Stimulated activated naive B cell treated with anti-CD40 and anti-IgM and Interleukin-4, amounts not matched to agents 10 μg/mL and 1 μg/mL and 100 μg/mL, for 72 hours (primary cell): ENCODE data around the gene DENND1A.

Experiments
- ATAC-seq, 2 donors: fragments of 150-1000 bp; cut with Tn5 transposase; replicated peaks; 2 replicates each; pipeline ENCODE4 v1.10.0; 2021; ENCODE audit warnings: moderate library complexity in 1 of 2
- DNase-seq: peaks from one replicate; pipeline ENCODE4 v3.0.0; 2021
- H3K27ac Mint-ChIP-seq: one replicate; pipeline ENCODE4 v1.8.0; 2022; ENCODE audit warnings: mild to moderate bottlenecking, mixed read lengths
- H3K27me3 Mint-ChIP-seq, 2 donors: one replicate each; pipeline ENCODE4 v1.8.0; 2022; ENCODE audit warnings: mixed read lengths in 2 of 2
- H3K36me3 Mint-ChIP-seq, 2 donors: one replicate each; pipeline ENCODE4 v1.8.0; 2022; ENCODE audit warnings: mixed read lengths in 2 of 2, mild to moderate bottlenecking in 1 of 2
- H3K4me1 Mint-ChIP-seq, 2 donors: one replicate each; pipeline ENCODE4 v1.8.0; 2022; ENCODE audit warnings: mixed read lengths in 2 of 2, mild to moderate bottlenecking in 1 of 2
- H3K4me3 Mint-ChIP-seq, 2 donors: one replicate each; pipeline ENCODE4 v1.8.0; 2022; ENCODE audit warnings: mild to moderate bottlenecking in 2 of 2, mixed read lengths in 2 of 2, moderate library complexity in 1 of 2
- H3K9me3 Mint-ChIP-seq, 2 donors: one replicate each; pipeline ENCODE4 v1.8.0; 2022; ENCODE audit warnings: mixed read lengths in 2 of 2, mild to moderate bottlenecking in 1 of 2

Gene DENND1A

GRCh38 chr9:123453831-123454321, 476.1 kb downstream of the DENND1A start:
- no peaks in the 10 kb centered on the region for H3K27me3 Mint-ChIP-seq

GRCh38 chr9:123453076-123453667, 476.8 kb downstream of the DENND1A start:
- no peak overlapping the region for H3K27ac Mint-ChIP-seq
- no peak for DNase-seq
- H3K4me1 Mint-ChIP-seq = no peaks in the 10 kb centered on the region
- no peak for ATAC-seq
- peaks cover 20 to 41% of the 10 kb centered on the region in 2 donors for H3K36me3 Mint-ChIP-seq
- H3K4me3 Mint-ChIP-seq = no peak overlapping the region
- H3K27me3 Mint-ChIP-seq = no peaks in the 10 kb centered on the region
- no peaks in the 10 kb centered on the region for H3K9me3 Mint-ChIP-seq

More at GRCh38 chr9:123453831-123454321, 476.1 kb downstream of the DENND1A start:
- H3K27ac Mint-ChIP-seq = no peak overlapping the region
- ATAC-seq (no peak), DNase-seq (no peak)
- peaks cover 20 to 39% of the 10 kb centered on the region in 2 donors for H3K36me3 Mint-ChIP-seq
- no peak overlapping the region for H3K4me3 Mint-ChIP-seq
- no peaks in the 10 kb centered on the region for H3K4me1 Mint-ChIP-seq
- no peaks in the 10 kb centered on the region for H3K9me3 Mint-ChIP-seq

- Mint-ChIP-seq H3K9me3 (no peaks in the 10 kb centered on the region), H3K27ac (no peak overlapping the region), H3K4me1 (no peaks in the 10 kb centered on the region), H3K4me3 (no peak overlapping the region), H3K27me3 (no peaks in the 10 kb centered on the region), H3K36me3 (peaks cover 30 to 53% of the 10 kb centered on the region in 2 donors)
- ATAC-seq (no peak), DNase-seq (no peak)
Measured at GRCh38 chr9:123450996-123451395, 478.9 kb downstream of the DENND1A start.

- H3K9me3 Mint-ChIP-seq = no peaks in the 10 kb centered on the region
- H3K36me3 Mint-ChIP-seq = peaks cover 34 to 55% of the 10 kb centered on the region in 2 donors
- no peak for ATAC-seq
- no peak for DNase-seq
- H3K27me3 Mint-ChIP-seq = no peaks in the 10 kb centered on the region
- no peak overlapping the region for H3K4me3 Mint-ChIP-seq
- no peak overlapping the region for H3K27ac Mint-ChIP-seq
- H3K4me1 Mint-ChIP-seq = no peaks in the 10 kb centered on the region
Measured at GRCh38 chr9:123450098-123450770, 479.7 kb downstream of the DENND1A start.

GRCh38 chr9:123447934-123448646, 481.8 kb downstream of the DENND1A start:
- H3K4me3 Mint-ChIP-seq = no peak overlapping the region
- H3K9me3 Mint-ChIP-seq = no peaks in the 10 kb centered on the region
- no peaks in the 10 kb centered on the region for H3K4me1 Mint-ChIP-seq
- ATAC-seq = no peak
- peaks cover 34 to 54% of the 10 kb centered on the region in 2 donors for H3K36me3 Mint-ChIP-seq
- DNase-seq = no peak
- H3K27me3 Mint-ChIP-seq = no peaks in the 10 kb centered on the region
- H3K27ac Mint-ChIP-seq = no peak overlapping the region

- Mint-ChIP-seq H3K27ac (no peak overlapping the region), H3K4me1 (no peaks in the 10 kb centered on the region), H3K9me3 (no peaks in the 10 kb centered on the region), H3K36me3 (peaks cover 25 to 46% of the 10 kb centered on the region in 2 donors), H3K27me3 (no peaks in the 10 kb centered on the region), H3K4me3 (no peak overlapping the region)
- no peak for ATAC-seq
- DNase-seq = no peak
Measured at GRCh38 chr9:123445981-123446610, 483.8 kb downstream of the DENND1A start.

- H3K4me3 Mint-ChIP-seq = no peak overlapping the region
- no peaks in the 10 kb centered on the region for H3K9me3 Mint-ChIP-seq
- H3K4me1 Mint-ChIP-seq = no peaks in the 10 kb centered on the region
- no peak for ATAC-seq
- no peak for DNase-seq
- H3K27me3 Mint-ChIP-seq = no peaks in the 10 kb centered on the region
- no peak overlapping the region for H3K27ac Mint-ChIP-seq
- peaks cover 26 to 43% of the 10 kb centered on the region in 2 donors for H3K36me3 Mint-ChIP-seq
Measured at GRCh38 chr9:123445116-123445515, 484.8 kb downstream of the DENND1A start.

GRCh38 chr9:123441769-123442168, 488.2 kb downstream of the DENND1A start:
- Mint-ChIP-seq H3K27ac (no peak overlapping the region), H3K4me3 (no peak overlapping the region), H3K9me3 (no peaks in the 10 kb centered on the region), H3K27me3 (no peaks in the 10 kb centered on the region), H3K4me1 (no peaks in the 10 kb centered on the region), H3K36me3 (peaks cover 30 to 47% of the 10 kb centered on the region in 2 donors)
- ATAC-seq (no peak), DNase-seq (no peak)

GRCh38 chr9:123440256-123440655, 489.7 kb downstream of the DENND1A start:
- DNase-seq = no peak
- no peak for ATAC-seq
- Mint-ChIP-seq H3K27me3 (no peaks in the 10 kb centered on the region), H3K9me3 (no peaks in the 10 kb centered on the region), H3K36me3 (peaks cover 24 to 36% of the 10 kb centered on the region in 2 donors), H3K4me1 (no peaks in the 10 kb centered on the region), H3K4me3 (no peak overlapping the region), H3K27ac (no peak overlapping the region)

- H3K4me3 Mint-ChIP-seq = no peak overlapping the region
- ATAC-seq = no peak
- no peak overlapping the region for H3K27ac Mint-ChIP-seq
- DNase-seq = no peak
- no peaks in the 10 kb centered on the region for H3K4me1 Mint-ChIP-seq
- H3K36me3 Mint-ChIP-seq = peaks cover 30 to 40% of the 10 kb centered on the region in 2 donors
- H3K9me3 Mint-ChIP-seq = no peaks in the 10 kb centered on the region
- H3K27me3 Mint-ChIP-seq = no peaks in the 10 kb centered on the region
Measured at GRCh38 chr9:123438821-123439220, 491.1 kb downstream of the DENND1A start.

- H3K27ac Mint-ChIP-seq = no peak overlapping the region
- H3K4me1 Mint-ChIP-seq = no peaks in the 10 kb centered on the region
- no peak overlapping the region for H3K4me3 Mint-ChIP-seq
- H3K9me3 Mint-ChIP-seq = no peaks in the 10 kb centered on the region
- DNase-seq = no peak
- H3K27me3 Mint-ChIP-seq = no peaks in the 10 kb centered on the region
- ATAC-seq = no peak
- peaks cover 33 to 41% of the 10 kb centered on the region in 2 donors for H3K36me3 Mint-ChIP-seq
Measured at GRCh38 chr9:123438321-123438720, 491.6 kb downstream of the DENND1A start.

- Mint-ChIP-seq H3K9me3 (no peaks in the 10 kb centered on the region), H3K4me3 (no peak overlapping the region), H3K27me3 (no peaks in the 10 kb centered on the region), H3K4me1 (no peaks in the 10 kb centered on the region), H3K36me3 (peaks cover 37 to 47% of the 10 kb centered on the region in 2 donors), H3K27ac (no peak overlapping the region)
- DNase-seq (no peak), ATAC-seq (no peak)
Measured at GRCh38 chr9:123437201-123437600, 492.7 kb downstream of the DENND1A start.

GRCh38 chr9:123435471-123435870, 494.5 kb downstream of the DENND1A start:
- H3K9me3 Mint-ChIP-seq = peaks cover 0 to 2% of the 10 kb centered on the region in 2 donors
- peaks cover 45 to 52% of the 10 kb centered on the region in 2 donors for H3K36me3 Mint-ChIP-seq
- no peaks in the 10 kb centered on the region for H3K4me1 Mint-ChIP-seq
- H3K27ac Mint-ChIP-seq = no peak overlapping the region
- H3K4me3 Mint-ChIP-seq = no peak overlapping the region
- DNase-seq (no peak), ATAC-seq (no peak)
- H3K27me3 Mint-ChIP-seq = no peaks in the 10 kb centered on the region

- Mint-ChIP-seq H3K27me3 (no peaks in the 10 kb centered on the region), H3K9me3 (peaks cover 0 to 4% of the 10 kb centered on the region in 2 donors), H3K4me1 (no peaks in the 10 kb centered on the region), H3K4me3 (no peak overlapping the region), H3K27ac (no peak overlapping the region), H3K36me3 (peaks cover 48 to 55% of the 10 kb centered on the region in 2 donors)
- ATAC-seq = no peak
- no peak for DNase-seq
Measured at GRCh38 chr9:123434619-123435240, 495.2 kb downstream of the DENND1A start.
